IPS-18c (cell line): ENCODE data around the gene CEP128.

Experiments used
- H3K4me3 ChIP-seq: 2 replicates; pipeline ENCODE4 v1.7.0; 2013; ENCODE audit warnings: low read depth, mild to moderate bottlenecking, low read length, moderate library complexity; ENCODE audit not compliant: insufficient read depth
- H3K9me3 ChIP-seq: one replicate; pipeline ENCODE4 v1.6.1; 2013; ENCODE audit warnings: mild to moderate bottlenecking, low read length, moderate library complexity; ENCODE audit not compliant: control insufficient read depth, insufficient read depth

The CEP128 gene

DNA sequence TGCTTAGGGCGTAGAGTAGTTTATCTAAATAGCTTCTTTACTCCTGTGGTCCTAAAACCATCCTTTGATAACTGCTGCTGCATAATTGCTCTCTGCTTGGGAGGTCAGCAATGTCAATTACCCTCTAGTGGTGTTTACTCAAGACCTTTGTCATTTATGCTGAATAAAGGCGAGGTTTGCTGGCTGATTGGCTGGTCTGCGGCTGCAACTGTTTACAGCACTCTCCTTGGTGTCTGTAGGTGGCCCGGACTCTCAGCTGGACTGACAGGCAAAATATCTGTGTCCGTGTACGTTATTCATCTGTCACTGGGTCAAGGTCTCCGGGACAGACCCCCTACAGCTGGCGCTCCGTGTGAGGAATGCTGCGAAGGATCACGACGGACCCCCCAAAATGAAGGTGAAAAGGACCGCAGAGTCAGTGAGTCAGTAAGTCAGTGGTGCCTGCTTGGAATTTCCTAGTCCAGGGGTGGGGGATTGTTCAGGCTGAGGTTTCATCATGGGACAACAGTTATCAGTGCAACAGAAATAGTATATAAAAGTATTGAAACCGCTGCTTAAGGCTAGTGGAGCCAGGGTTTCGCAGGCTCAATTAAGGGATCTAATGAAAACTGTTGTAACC, 476.9 kb downstream of the CEP128 start:
- H3K4me3 ChIP-seq: no peak overlapping the region
- H3K9me3 ChIP-seq: no peaks in the 10 kb centered on the region

DNA sequence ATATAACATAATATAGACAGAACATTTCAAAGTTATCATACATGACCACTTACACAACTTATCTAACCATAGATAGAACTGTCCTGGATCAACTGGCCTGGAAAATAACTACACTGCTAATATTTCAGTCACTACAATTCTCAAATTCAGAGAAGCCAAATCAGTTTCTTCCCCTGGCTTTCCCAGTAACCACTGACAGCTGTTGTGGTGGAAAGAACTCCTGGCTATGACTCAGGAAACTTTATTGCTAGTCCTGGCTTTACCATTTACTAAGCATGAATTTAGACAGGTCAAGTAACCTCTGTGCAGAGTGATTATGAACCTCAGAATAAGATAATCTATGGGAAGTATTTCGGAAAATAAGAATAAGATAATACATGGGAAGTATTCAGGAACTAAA, 485.3 kb downstream of the CEP128 start:
- Histone ChIP-seq H3K9me3 (no peaks in the 10 kb centered on the region), H3K4me3 (no peak overlapping the region)

GRCh38 chr14:80455031-80455430, 486.5 kb downstream of the CEP128 start:
- H3K4me3 ChIP-seq: no peak overlapping the region
- peaks cover 7% of the 10 kb centered on the region for H3K9me3 ChIP-seq

- Histone ChIP-seq H3K4me3 (no peak overlapping the region), H3K9me3 (peaks cover 8% of the 10 kb centered on the region)
Measured at GRCh38 chr14:80448267-80448666, 493.3 kb downstream of the CEP128 start.

GRCh38 chr14:80447392-80447791, 494.1 kb downstream of the CEP128 start:
- H3K9me3 ChIP-seq: peaks cover 8% of the 10 kb centered on the region
- no peak overlapping the region for H3K4me3 ChIP-seq
